Adipocyte (in vitro differentiated cells): Measurements from ENCODE around the gene FBLN7.

ENCODE experiments used
- DNase-seq: peaks from one replicate; pipeline ENCODE4 v3.0.0-alpha.2; 2015; ENCODE audit warnings: low read depth
- H3K27me3 ChIP-seq: replicated peaks from 2 replicates; pipeline ENCODE4 v1.7.0; 2013; ENCODE audit warnings: mild to moderate bottlenecking, low read length, moderate library complexity; ENCODE audit not compliant: control insufficient read depth, insufficient read depth
- H3K36me3 ChIP-seq: 2 replicates; pipeline ENCODE4 v1.7.0; 2013; ENCODE audit warnings: low read length, mild to moderate bottlenecking, moderate library complexity; ENCODE audit not compliant: control insufficient read depth, insufficient read depth, severe bottlenecking
- H3K4me1 ChIP-seq: 2 replicates; pipeline ENCODE4 v1.7.0; 2013; ENCODE audit warnings: mild to moderate bottlenecking, low read length, moderate library complexity; ENCODE audit not compliant: control insufficient read depth, insufficient read depth
- H3K4me3 ChIP-seq: 2 replicates; pipeline ENCODE4 v1.7.0; 2013; ENCODE audit warnings: mild to moderate bottlenecking, low read length, moderate library complexity
- H3K9ac ChIP-seq: 2 replicates; pipeline ENCODE4 v1.7.0; 2013; ENCODE audit warnings: mild to moderate bottlenecking, low read length, moderate library complexity
- H3K9me3 ChIP-seq: 2 replicates; pipeline ENCODE4 v1.7.0; 2013; ENCODE audit warnings: mild to moderate bottlenecking, low read length, moderate library complexity; ENCODE audit not compliant: control insufficient read depth

Gene FBLN7

DNA sequence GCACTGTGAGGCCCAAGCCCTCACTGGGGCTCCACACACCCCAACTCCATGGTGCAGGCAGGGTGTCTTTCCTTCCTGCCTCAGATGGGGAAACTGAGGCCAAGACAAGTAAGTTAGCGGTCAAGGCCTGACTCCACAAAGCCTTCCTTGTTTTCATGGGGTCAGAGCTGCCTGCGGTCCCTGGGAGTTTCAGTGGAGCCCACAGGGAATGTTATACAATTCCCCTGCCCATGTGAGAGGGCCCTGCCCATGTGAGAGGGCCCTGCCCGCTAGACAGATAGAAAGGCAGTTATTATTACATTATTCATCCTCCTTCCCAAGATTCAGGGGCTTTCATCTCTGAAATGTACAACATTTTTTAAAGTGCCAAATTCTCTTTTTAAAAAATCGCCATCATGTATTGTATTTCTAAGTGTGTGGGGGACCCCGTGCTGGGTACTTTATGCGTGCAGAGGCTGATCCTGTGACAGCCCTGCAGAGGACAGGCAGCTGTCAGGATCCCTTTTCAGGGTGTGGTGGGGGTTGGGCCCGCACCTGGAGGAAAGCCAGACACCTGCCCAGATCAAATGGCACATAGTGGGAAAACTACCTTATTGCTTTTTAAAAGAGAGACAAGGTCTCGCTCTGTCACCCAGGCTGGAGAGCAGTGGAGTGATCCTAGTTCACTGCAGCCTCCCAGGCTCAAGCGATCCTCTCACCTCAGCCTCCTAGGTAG is 23.4 kb downstream of the FBLN7 start:
- Histone ChIP-seq H3K27me3 (no peaks in the 10 kb centered on the region), H3K9ac (no peak overlapping the region), H3K4me1 (peaks cover 12% of the 10 kb centered on the region), H3K36me3 (no peaks in the 10 kb centered on the region), H3K9me3 (no peaks in the 10 kb centered on the region), H3K4me3 (no peak overlapping the region)
- no peak for DNase-seq

DNA sequence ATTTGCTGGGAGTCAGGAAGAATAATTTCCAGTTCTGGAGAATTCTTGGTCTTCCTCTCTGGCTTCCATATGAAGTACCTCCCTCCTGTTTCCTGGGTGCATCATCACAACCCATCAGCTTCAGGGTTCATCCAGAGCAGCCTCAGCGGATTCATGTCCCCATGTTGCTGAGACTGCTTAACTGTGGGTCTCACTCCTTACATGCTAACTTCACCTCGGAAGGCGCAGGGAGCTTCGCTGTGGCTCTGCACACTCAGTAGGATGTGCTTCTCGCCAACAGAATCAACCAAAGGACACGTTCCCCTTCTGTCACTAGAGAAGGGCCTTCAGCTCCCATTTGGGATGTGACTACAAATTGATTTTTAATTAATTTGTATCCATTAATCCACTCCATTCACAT is 24.2 kb downstream of the FBLN7 start:
- DNase-seq = no peak
- H3K4me3 ChIP-seq = no peak overlapping the region
- no peaks in the 10 kb centered on the region for H3K27me3 ChIP-seq
- H3K4me1 ChIP-seq = peaks cover 10% of the 10 kb centered on the region
- H3K9ac ChIP-seq = no peak overlapping the region
- no peaks in the 10 kb centered on the region for H3K36me3 ChIP-seq
- no peaks in the 10 kb centered on the region for H3K9me3 ChIP-seq

DNA sequence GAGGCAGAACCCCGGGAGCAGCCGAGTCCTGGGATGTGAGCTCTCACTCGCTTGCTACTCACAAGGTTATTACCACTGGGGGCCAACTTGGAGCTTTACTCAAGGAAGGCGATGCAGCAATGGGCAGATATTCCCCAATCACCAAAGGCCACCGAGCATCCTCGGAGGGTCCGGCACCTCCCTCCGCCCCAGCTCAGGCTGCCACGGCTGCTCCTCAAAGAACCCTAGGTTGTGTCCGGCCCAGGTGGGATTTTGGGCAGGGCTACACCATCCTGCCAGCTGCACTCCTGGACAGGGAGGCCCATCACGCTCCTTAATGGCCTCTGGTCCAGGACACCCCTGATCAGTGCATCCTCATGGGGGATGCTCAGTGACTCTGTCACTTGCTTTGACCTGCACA is 24.8 kb downstream of the FBLN7 start:
- no peaks in the 10 kb centered on the region for H3K27me3 ChIP-seq
- no peaks in the 10 kb centered on the region for H3K9me3 ChIP-seq
- H3K36me3 ChIP-seq = no peaks in the 10 kb centered on the region
- no peak for DNase-seq
- H3K9ac ChIP-seq = no peak overlapping the region
- H3K4me1 ChIP-seq = peaks cover 8% of the 10 kb centered on the region
- H3K4me3 ChIP-seq = no peak overlapping the region

DNA sequence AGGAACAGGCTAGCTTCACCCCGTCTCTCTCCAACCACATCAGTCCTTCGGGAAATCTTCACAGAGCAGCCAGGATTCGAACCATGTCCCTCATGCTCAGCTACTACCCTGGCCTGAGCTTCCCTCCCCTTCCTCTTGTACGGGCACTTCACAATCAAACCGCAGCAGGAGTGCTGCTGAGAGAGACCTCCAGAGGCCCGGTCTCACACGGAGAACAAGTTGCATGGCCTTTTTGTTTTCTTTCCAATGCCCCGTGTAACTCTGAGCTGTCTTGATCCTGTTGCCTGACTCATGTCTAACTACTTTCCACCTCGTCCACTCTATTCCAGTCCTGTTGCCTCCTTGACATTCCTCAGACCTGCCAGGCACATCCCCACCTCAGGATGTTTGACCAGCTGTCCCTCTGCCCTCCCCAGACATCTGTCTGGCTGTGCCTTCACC is 25.4 kb downstream of the FBLN7 start:
- H3K27me3 ChIP-seq = no peaks in the 10 kb centered on the region
- no peak overlapping the region for H3K9ac ChIP-seq
- no peak for DNase-seq
- H3K9me3 ChIP-seq = no peaks in the 10 kb centered on the region
- H3K4me3 ChIP-seq = no peak overlapping the region
- H3K4me1 ChIP-seq = peaks cover 11% of the 10 kb centered on the region
- H3K36me3 ChIP-seq = no peaks in the 10 kb centered on the region

DNA sequence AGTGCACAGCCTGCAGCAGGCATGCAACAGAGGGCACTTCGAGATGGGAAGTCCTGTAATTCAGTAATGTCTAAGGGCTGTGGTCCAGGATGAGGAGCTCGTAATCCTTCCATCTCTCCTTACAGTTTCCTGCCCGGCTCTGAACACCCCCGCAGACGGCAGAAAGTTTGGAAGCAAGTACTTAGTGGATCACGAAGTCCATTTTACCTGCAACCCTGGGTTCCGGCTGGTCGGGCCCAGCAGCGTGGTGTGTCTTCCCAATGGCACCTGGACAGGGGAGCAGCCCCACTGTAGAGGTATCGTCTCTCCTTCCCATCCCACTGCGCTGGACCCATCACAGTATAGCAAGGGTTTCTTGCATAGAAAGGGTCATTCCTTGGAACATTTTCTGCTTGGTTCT is 26.7 kb downstream of the FBLN7 start:
- no peak overlapping the region for H3K4me3 ChIP-seq
- no peaks in the 10 kb centered on the region for H3K36me3 ChIP-seq
- DNase-seq = no peak
- peaks cover 13% of the 10 kb centered on the region for H3K4me1 ChIP-seq
- no peak overlapping the region for H3K9ac ChIP-seq
- H3K27me3 ChIP-seq = no peaks in the 10 kb centered on the region
- no peaks in the 10 kb centered on the region for H3K9me3 ChIP-seq

DNA sequence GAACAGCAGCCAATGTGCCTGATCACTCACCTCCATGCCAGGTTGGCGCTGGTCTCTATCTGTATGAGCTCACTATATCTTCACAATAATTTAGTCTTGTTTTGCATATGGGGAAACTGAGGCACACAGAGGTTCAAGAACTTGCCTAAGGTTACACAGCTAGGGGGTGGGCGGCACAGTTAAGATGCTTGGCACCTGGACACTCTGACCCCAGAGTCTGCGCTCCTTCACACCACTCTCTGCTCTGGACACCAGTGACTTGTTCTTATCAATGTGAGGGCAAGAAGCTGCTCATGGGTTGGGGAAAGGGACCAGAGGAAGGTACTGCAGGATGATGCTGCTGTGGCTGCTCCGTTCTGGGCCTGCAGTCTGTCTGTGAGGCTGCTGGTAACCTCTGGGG is 27.1 kb downstream of the FBLN7 start:
- Histone ChIP-seq H3K4me1 (peaks cover 13% of the 10 kb centered on the region), H3K9me3 (no peaks in the 10 kb centered on the region), H3K27me3 (no peaks in the 10 kb centered on the region), H3K4me3 (no peak overlapping the region), H3K36me3 (no peaks in the 10 kb centered on the region), H3K9ac (no peak overlapping the region)
- no peak for DNase-seq

DNA sequence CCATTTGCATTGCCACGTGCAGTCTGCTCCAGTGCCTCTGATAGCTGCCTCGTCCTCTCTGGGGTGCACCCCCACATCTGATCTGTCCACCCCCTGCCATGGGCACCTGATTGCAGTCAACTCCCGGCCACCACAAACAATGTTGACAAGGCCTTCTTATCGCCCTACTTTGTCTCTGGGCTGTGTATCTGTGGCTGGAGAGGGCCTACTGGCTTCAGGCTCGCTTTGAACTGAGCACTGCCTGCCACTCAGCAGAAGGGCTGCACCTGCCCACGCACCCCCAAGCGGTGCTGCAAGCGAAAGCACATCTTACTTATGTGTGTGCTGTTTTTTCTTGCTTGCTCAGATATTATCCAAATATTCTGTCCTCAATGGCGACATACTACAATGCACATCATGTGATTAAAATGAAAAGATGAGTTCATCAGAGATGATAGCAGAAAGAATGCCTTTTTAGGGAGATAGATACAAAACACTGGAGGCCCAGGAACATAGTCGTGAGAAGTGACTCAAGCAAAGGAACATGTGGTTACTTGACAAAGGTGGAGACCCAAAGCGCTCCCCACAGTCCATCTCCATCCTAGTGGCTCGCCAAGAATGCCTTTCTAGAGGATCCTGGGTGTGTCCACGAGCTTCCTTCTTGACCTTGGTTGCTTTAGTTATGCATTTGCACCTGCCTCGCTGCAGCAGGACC is 28.8 kb downstream of the FBLN7 start:
- no peak for DNase-seq
- no peaks in the 10 kb centered on the region for H3K9me3 ChIP-seq
- H3K27me3 ChIP-seq = no peaks in the 10 kb centered on the region
- H3K4me1 ChIP-seq = peaks cover 13% of the 10 kb centered on the region
- no peak overlapping the region for H3K9ac ChIP-seq
- no peaks in the 10 kb centered on the region for H3K36me3 ChIP-seq
- no peak overlapping the region for H3K4me3 ChIP-seq

DNA sequence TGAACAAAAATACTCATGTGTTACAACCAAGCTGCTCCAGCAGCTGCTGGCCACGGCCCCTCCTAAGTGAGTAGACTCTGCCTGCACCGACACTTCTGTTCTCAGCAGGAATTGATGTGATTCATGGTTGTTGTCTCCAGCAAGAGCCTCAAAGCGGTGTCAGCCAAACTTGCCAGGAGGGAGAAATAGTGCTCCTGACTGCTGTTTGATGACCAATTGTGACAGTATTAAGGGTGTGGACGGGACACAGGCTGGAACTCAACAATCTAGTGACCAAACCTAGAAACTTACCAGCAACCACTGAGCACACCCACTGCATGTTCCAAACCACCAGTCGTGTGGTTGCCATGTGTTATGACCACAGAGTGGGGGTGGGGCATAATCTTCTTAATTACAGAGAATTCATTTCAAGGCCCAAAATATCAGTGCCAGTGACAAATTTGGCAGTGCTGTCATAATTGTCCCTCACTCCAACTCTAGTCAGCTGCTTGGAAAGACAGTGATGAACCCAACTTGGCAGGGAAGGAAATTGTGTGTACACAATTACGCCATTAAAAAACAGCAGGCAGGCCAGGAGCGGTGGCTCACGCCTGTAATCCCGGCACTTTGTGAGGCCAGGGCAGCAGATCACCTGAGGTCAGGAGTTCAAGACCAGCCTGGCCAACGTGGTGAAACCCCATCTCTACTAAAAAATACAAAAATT is 30.4 kb downstream of the FBLN7 start:
- Histone ChIP-seq H3K9ac (no peak overlapping the region), H3K36me3 (no peaks in the 10 kb centered on the region), H3K9me3 (no peaks in the 10 kb centered on the region), H3K4me3 (no peak overlapping the region), H3K4me1 (peaks cover 13% of the 10 kb centered on the region), H3K27me3 (no peaks in the 10 kb centered on the region)
- DNase-seq = no peak

DNA sequence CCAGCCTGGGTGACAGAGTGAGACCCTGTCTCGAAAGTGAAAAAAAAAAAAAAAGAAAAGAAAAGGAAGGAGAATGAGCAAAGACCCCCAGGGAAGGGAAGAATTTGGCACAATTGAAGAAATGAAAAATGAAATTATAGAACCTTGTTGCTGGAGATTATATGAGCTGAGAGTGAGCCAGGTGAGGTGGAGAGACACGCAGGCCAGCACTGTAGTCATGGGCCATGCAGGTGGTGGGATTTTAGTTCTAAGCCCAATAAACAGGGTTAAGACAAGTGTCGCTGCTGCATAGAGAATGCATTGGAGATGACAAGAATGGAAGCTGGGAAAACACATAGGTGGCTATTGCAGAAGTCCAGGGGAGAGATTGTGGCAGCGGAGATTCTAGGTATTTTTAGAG is 32.3 kb downstream of the FBLN7 start:
- Histone ChIP-seq H3K4me1 (peaks cover 9% of the 10 kb centered on the region), H3K9ac (no peak overlapping the region), H3K9me3 (no peaks in the 10 kb centered on the region), H3K27me3 (no peaks in the 10 kb centered on the region), H3K4me3 (no peak overlapping the region), H3K36me3 (no peaks in the 10 kb centered on the region)
- DNase-seq = no peak

DNA sequence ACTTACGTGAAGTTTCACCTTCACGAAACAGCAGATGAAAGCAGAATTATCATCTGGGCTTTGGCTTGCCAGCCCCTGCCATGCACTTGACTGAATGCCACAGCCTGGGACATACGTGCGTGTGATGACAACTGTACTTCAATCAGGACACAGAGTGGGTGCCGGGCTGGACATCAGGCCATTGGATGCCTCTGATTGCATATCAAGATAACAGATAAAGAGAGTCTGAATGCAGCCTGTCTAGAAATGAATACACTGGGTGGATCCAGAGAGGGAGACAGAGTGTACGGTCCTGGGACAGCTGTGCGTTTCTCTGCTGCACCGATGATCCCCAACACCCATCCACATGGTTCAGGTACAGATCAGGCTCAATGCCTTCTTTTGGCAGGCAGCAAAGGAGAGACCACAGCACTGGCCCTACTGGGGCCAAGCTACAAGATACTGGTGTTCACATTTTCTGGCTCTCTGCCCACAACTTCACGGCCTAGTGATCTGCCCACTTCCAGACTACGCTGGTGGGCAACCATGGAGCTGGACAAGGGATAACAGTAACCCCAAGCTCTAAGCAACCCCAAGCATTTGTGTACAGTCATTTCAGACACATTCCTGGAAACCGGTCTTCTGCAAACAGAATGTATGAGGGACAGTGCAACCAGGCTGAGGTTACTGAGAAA is 35.6 kb downstream of the FBLN7 start:
- Histone ChIP-seq H3K4me1 (peaks cover 9% of the 10 kb centered on the region), H3K27me3 (no peaks in the 10 kb centered on the region), H3K9ac (no peak overlapping the region), H3K4me3 (no peak overlapping the region), H3K36me3 (no peaks in the 10 kb centered on the region), H3K9me3 (no peaks in the 10 kb centered on the region)
- no peak for DNase-seq

DNA sequence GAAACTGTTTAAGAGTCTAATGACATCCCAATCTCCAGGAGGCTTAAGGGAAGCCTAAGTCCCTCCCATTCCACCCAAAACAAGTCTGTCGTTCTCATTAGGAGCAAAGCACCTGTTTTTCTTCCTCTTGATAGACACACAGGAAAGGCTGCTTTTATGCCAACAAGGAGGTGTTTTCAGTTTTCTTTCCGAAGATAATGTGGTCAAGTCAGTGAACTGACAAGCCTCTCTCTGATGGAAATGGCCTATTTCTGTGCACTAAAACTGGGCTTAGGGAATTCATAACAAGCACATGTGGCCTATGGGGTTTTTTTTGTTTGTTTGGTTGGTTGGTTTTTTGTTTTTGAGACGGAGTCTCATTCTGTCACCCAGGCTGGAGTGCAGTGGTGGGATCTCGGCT is 36.2 kb downstream of the FBLN7 start:
- DNase-seq = no peak

More for the DNA sequence above, 36.2 kb downstream of the FBLN7 start:
- Histone ChIP-seq H3K9me3 (no peaks in the 10 kb centered on the region), H3K27me3 (no peaks in the 10 kb centered on the region), H3K4me1 (peaks cover 9% of the 10 kb centered on the region), H3K9ac (no peak overlapping the region), H3K4me3 (no peak overlapping the region), H3K36me3 (no peaks in the 10 kb centered on the region)
